Osteoblast (primary cell): ENCODE results near the gene FAM43B. TPM values are rescaled to one million over a fixed set of nuclear protein-coding genes. Genes with fewer than 3 reads are reported as not detected.

Source experiments
- DNase-seq: peaks from one replicate; pipeline ENCODE4 v3.0.0; 2011; ENCODE audit warnings: low spot score, mixed read lengths; ENCODE audit not compliant: insufficient read length; ENCODE audit errors: missing footprints
- H2AFZ ChIP-seq: 2 replicates; pipeline ENCODE4 v1.6.0; 2011; ENCODE audit warnings: mild to moderate bottlenecking, low read length
- H3K27ac ChIP-seq: 2 replicates; pipeline ENCODE4 v1.5.1; 2011; ENCODE audit warnings: mild to moderate bottlenecking, low read depth, low read length, moderate library complexity
- H3K27me3 ChIP-seq: 2 replicates; pipeline ENCODE4 v1.6.0; 2012; ENCODE audit warnings: mild to moderate bottlenecking, control low read depth, inconsistent platforms, low read length, moderate library complexity; ENCODE audit not compliant: insufficient read depth
- H3K36me3 ChIP-seq: 2 replicates; pipeline ENCODE4 v1.5.1; 2011; ENCODE audit warnings: mild to moderate bottlenecking, low read length, control low read depth, moderate library complexity; ENCODE audit not compliant: insufficient read depth
- H3K4me1 ChIP-seq: 2 replicates; pipeline ENCODE4 v1.5.1; 2011; ENCODE audit warnings: mild to moderate bottlenecking, low read length, control low read depth, moderate library complexity; ENCODE audit not compliant: insufficient read depth
- H3K4me2 ChIP-seq: 2 replicates; pipeline ENCODE4 v1.6.0; 2011; ENCODE audit warnings: mild to moderate bottlenecking, low read length; ENCODE audit not compliant: insufficient read depth
- H3K4me3 ChIP-seq: fragments of 200-600 bp; sonication (generic); 3 replicates; pipeline ENCODE4 v1.5.1; 2012; ENCODE audit warnings: mild to moderate bottlenecking, low read length, inconsistent platforms; ENCODE audit not compliant: insufficient read depth
- H3K79me2 ChIP-seq: 2 replicates; pipeline ENCODE4 v1.6.0; 2012; ENCODE audit warnings: mild to moderate bottlenecking, low read length, control low read depth, inconsistent platforms; ENCODE audit not compliant: insufficient read depth
- H3K9me3 ChIP-seq: 2 replicates; pipeline ENCODE4 v1.5.1; 2011; ENCODE audit warnings: low read depth, low read length, control low read depth
- H4K20me1 ChIP-seq: 2 replicates; pipeline ENCODE4 v1.6.0; 2012; ENCODE audit warnings: mild to moderate bottlenecking, low read length, control low read depth; ENCODE audit not compliant: insufficient read depth
- CTCF ChIP-seq: IDR thresholded peaks from 2 replicates; pipeline ENCODE4 v1.5.1; 2011; ENCODE audit warnings: mild to moderate bottlenecking, low read depth, low read length, moderate library complexity; ENCODE audit errors: extremely low read depth
- total RNA-seq: library from RNA; depleted of rRNA; stranded (reverse); fragments of >200 nt; gene quantifications from 2 replicates; pipeline ENCODE4 v1.2.3, GENCODE V29; 2012

The FAM43B gene
- total RNA-seq, 1 donor: under 0.01 TPM

GRCh38 chr1:20526267-20526666 is 26.1 kb upstream of the FAM43B start:
- Histone ChIP-seq H2AFZ (no peak overlapping the region), H3K4me1 (no peaks in the 10 kb centered on the region), H3K79me2 (no peaks in the 10 kb centered on the region), H3K27ac (no peak overlapping the region), H4K20me1 (no peaks in the 10 kb centered on the region), H3K4me2 (no peak overlapping the region), H3K27me3 (peaks cover 56% of the 10 kb centered on the region), H3K9me3 (peaks cover 4% of the 10 kb centered on the region), H3K36me3 (no peaks in the 10 kb centered on the region), H3K4me3 (no peak overlapping the region)
- no peak for DNase-seq
- no peak for TF ChIP-seq CTCF

GRCh38 chr1:20528221-20528620 is 24.2 kb upstream of the FAM43B start:
- Histone ChIP-seq H2AFZ (no peak overlapping the region), H3K27ac (no peak overlapping the region)

GRCh38 chr1:20530306-20530705 is 22.1 kb upstream of the FAM43B start:
- no peak for TF ChIP-seq CTCF
- Histone ChIP-seq H4K20me1 (no peaks in the 10 kb centered on the region), H3K4me1 (no peaks in the 10 kb centered on the region), H3K27ac (no peak overlapping the region), H3K36me3 (no peaks in the 10 kb centered on the region), H2AFZ (no peak overlapping the region), H3K9me3 (peaks cover 4% of the 10 kb centered on the region), H3K27me3 (peaks cover 75% of the 10 kb centered on the region), H3K4me3 (no peak overlapping the region), H3K4me2 (no peak overlapping the region), H3K79me2 (no peaks in the 10 kb centered on the region)
- no peak for DNase-seq

More at GRCh38 chr1:20528221-20528620, 24.2 kb upstream of the FAM43B start:
- peaks cover 62% of the 10 kb centered on the region for H3K27me3 ChIP-seq
- no peaks in the 10 kb centered on the region for H4K20me1 ChIP-seq
- peaks cover 4% of the 10 kb centered on the region for H3K9me3 ChIP-seq
- no peaks in the 10 kb centered on the region for H3K79me2 ChIP-seq
- no peak for DNase-seq
- no peak overlapping the region for H3K4me3 ChIP-seq
- no peak overlapping the region for H3K4me2 ChIP-seq
- no peaks in the 10 kb centered on the region for H3K4me1 ChIP-seq
- H3K36me3 ChIP-seq: no peaks in the 10 kb centered on the region
- TF ChIP-seq CTCF: no peak

- H3K4me2 ChIP-seq: no peak overlapping the region
- no peak for DNase-seq
- H2AFZ ChIP-seq: no peak overlapping the region
- no peaks in the 10 kb centered on the region for H3K4me1 ChIP-seq
- no peak overlapping the region for H3K27ac ChIP-seq
- peaks cover 4% of the 10 kb centered on the region for H3K9me3 ChIP-seq
- no peaks in the 10 kb centered on the region for H4K20me1 ChIP-seq
- no peak overlapping the region for H3K4me3 ChIP-seq
- no peaks in the 10 kb centered on the region for H3K79me2 ChIP-seq
- no peaks in the 10 kb centered on the region for H3K36me3 ChIP-seq
- H3K27me3 ChIP-seq: peaks cover 75% of the 10 kb centered on the region
- TF ChIP-seq CTCF: no peak
Measured at GRCh38 chr1:20530901-20531300, 21.5 kb upstream of the FAM43B start.
